NT2/D1 (cell line): ENCODE results near the gene PFDN4.

Experiments
- SUZ12 ChIP-seq: IDR thresholded peaks from 2 replicates; pipeline ENCODE4 v1.6.1; 2011; ENCODE audit not compliant: insufficient read length, insufficient read depth; ENCODE audit errors: extremely low read depth
- YY1 ChIP-seq: IDR thresholded peaks from 2 replicates; pipeline ENCODE4 v1.6.1; 2011; ENCODE audit not compliant: insufficient read length, insufficient read depth
- ZNF274 ChIP-seq: IDR thresholded peaks from 2 replicates; pipeline ENCODE4 v1.6.1; 2011; ENCODE audit warnings: mild to moderate bottlenecking, low read depth, low read length

GRCh38 chr20:54250691-54251090, 42.8 kb downstream of the PFDN4 start:
- TF ChIP-seq YY1 (no peak), ZNF274 (no peak), SUZ12 (no peak)
